Measurements from ENCODE around the gene TACC2. TPM values are rescaled to one million over a fixed set of nuclear protein-coding genes. Genes with fewer than 3 reads are reported as not detected.

The TACC2 gene
- total and polyA plus RNA-seq, 2 donors (not counting 3 experiments of a cell fraction or from before 2014, with no cell fraction given): 14.4 to 46.2 TPM

GRCh38 chr10:122298206-122298597 is 309.2 kb downstream of the TACC2 start:
- Histone ChIP-seq H3K4me2 (ENCODE audit: insufficient read depth, low read length) (no peak overlapping the region), H3K4me1 (ENCODE audit: control insufficient read depth, extremely low read depth, insufficient read depth, low read length) (no peaks in the 10 kb centered on the region), H3K9me3 (replicated peaks; ENCODE audit: control insufficient read depth, insufficient read depth, low read length) (no peaks in the 10 kb centered on the region), H2AFZ (ENCODE audit: low read depth, low read length) (no peak overlapping the region), H3K27ac (ENCODE audit: insufficient read depth, low read depth, low read length) (no peak overlapping the region), H3K79me2 (ENCODE audit: control insufficient read depth, insufficient read depth, low read length) (no peaks in the 10 kb centered on the region), H4K20me1 (replicated peaks; ENCODE audit: control insufficient read depth, extremely low read depth, insufficient read depth, low read length) (no peaks in the 10 kb centered on the region), H3K36me3 (ENCODE audit: control insufficient read depth in 2 of 2, extremely low read depth in 1 of 2, insufficient read depth in 2 of 2, low read length in 2 of 2) (no peaks in the 10 kb centered on the region), H3K27me3 (ENCODE audit: control insufficient read depth in 2 of 2, insufficient read depth in 2 of 2, low read length in 2 of 2) (no peaks in the 10 kb centered on the region), H3K9me1 (replicated peaks; ENCODE audit: control insufficient read depth, extremely low read depth, insufficient read depth, low read length) (no peaks in the 10 kb centered on the region), H3K9ac (replicated peaks; ENCODE audit: extremely low read depth, insufficient read depth, low read length) (no peak overlapping the region), H3K4me3 (replicated peaks in 1 of 3; ENCODE audit: insufficient read depth in 1 of 3, low read depth in 1 of 3, low read length in 3 of 3) (no peak overlapping the region)
- no peak for TF ChIP-seq POLR2AphosphoS5 (IDR thresholded peaks at IDR 0.05; ENCODE audit: insufficient read depth, low read depth, low read length)
- TF ChIP-seq POLR2A (IDR thresholded peaks at IDR 0.05; ENCODE audit: low read depth, low read length): no peak
- no peak for TF ChIP-seq EZH2 (IDR thresholded peaks at IDR 0.05; ENCODE audit: borderline replicate concordance, low read depth, low read length, severe bottlenecking)
- TF ChIP-seq GATA2 (IDR thresholded peaks at IDR 0.05; ENCODE audit: insufficient read depth, insufficient read length, low read depth, low read length): no peak
- no peak for TF ChIP-seq MAX (IDR thresholded peaks at IDR 0.05; ENCODE audit: insufficient read depth, insufficient read length)
- TF ChIP-seq, protein P1, sequence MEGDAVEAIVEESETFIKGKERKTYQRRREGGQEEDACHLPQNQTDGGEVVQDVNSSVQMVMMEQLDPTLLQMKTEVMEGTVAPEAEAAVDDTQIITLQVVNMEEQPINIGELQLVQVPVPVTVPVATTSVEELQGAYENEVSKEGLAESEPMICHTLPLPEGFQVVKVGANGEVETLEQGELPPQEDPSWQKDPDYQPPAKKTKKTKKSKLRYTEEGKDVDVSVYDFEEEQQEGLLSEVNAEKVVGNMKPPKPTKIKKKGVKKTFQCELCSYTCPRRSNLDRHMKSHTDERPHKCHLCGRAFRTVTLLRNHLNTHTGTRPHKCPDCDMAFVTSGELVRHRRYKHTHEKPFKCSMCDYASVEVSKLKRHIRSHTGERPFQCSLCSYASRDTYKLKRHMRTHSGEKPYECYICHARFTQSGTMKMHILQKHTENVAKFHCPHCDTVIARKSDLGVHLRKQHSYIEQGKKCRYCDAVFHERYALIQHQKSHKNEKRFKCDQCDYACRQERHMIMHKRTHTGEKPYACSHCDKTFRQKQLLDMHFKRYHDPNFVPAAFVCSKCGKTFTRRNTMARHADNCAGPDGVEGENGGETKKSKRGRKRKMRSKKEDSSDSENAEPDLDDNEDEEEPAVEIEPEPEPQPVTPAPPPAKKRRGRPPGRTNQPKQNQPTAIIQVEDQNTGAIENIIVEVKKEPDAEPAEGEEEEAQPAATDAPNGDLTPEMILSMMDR (IDR thresholded peaks at IDR 0.05; ENCODE audit: extremely low read depth in 1 of 2, insufficient read depth in 1 of 2, low read depth in 1 of 2, low read length in 2 of 2): no peak
- no peak for TF ChIP-seq JUN (IDR thresholded peaks at IDR 0.05; ENCODE audit: borderline replicate concordance, insufficient read depth, insufficient read length, low read depth)
- no peak for TF ChIP-seq FOS (IDR thresholded peaks at IDR 0.05; ENCODE audit: borderline replicate concordance, insufficient read depth, low read length)
- no peak for TF ChIP-seq MYC (IDR thresholded peaks at IDR 0.05; ENCODE audit: low read depth, low read length)
- no peak for FAIRE-seq
- no TSS peak for BruUV-seq (replicated peaks)
- CTCF ChIA-PET: interaction anchor here (0.9 to 4.1 kb wide), 52 partner anchors 8 to 408 kb away, joined by 3 to 191 read pairs (median 7); partner anchors contain the start of gene PLEKHA1
- dilution Hi-C loops (cut with MboI; ENCODE audit: extremely low pct_ligation_motif_present, low sequenced_read_pairs): loop anchor here (25.0 kb wide), 1 partner anchor 139 kb away; no protein-coding TSS in a partner anchor
- intact Hi-C loops (cut with micrococcal nuclease): loop anchor here (1.0 to 2.0 kb wide), 6 partner anchors 44 to 405 kb away; partner anchors contain the start of gene PLEKHA1
- POLR2A ChIA-PET: interaction anchor here (1.8 kb wide), 1 partner anchor 12 kb away, joined by 5 read pairs; no protein-coding TSS in a partner anchor
- no peak for DNase-seq (ENCODE audit: low read depth, low spot score)
